ENCODE data around the gene ASB5.

DNA sequence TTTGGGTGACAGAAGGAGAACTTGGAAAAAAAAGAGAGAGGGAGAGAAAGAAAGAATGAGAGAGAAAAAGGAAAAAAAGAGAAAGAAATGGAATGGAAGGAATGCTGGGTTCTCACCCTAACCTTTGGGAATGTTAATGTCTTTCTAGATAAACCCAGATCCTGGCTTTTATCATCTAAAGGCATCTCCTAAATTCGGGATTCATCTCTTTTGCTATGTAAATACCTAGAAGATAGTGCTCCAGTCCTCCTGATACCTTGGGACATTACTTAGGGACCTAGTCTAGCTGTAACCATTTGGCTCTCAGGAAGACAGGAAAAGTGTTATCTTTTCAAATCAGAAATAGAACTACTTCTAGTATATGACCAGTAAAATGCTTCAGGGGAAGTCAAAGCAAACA lies 34.9 kb upstream of the ASB5 start:
- TF ChIP-seq, protein P1, sequence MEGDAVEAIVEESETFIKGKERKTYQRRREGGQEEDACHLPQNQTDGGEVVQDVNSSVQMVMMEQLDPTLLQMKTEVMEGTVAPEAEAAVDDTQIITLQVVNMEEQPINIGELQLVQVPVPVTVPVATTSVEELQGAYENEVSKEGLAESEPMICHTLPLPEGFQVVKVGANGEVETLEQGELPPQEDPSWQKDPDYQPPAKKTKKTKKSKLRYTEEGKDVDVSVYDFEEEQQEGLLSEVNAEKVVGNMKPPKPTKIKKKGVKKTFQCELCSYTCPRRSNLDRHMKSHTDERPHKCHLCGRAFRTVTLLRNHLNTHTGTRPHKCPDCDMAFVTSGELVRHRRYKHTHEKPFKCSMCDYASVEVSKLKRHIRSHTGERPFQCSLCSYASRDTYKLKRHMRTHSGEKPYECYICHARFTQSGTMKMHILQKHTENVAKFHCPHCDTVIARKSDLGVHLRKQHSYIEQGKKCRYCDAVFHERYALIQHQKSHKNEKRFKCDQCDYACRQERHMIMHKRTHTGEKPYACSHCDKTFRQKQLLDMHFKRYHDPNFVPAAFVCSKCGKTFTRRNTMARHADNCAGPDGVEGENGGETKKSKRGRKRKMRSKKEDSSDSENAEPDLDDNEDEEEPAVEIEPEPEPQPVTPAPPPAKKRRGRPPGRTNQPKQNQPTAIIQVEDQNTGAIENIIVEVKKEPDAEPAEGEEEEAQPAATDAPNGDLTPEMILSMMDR (IDR thresholded peaks at IDR 0.05) = no peak
- TF ChIP-seq POLR2AphosphoS5 (IDR thresholded peaks at IDR 0.05) = no peak
- no peak for TF ChIP-seq POLR2A (IDR thresholded peaks at IDR 0.05)

Data from prostate gland (tissue), 2 donors.